HepG2 (cell line): ENCODE measurements around the gene ZNF575.

Source experiments
- BHLHE40 ChIP-seq: IDR thresholded peaks from 2 replicates; pipeline ENCODE4 v1.6.1; 2011; ENCODE audit warnings: low read length, improper control_type of control experiment
- GABPA ChIP-seq, 2 experiments: IDR thresholded peaks; 2 replicates each; pipeline ENCODE4 v1.6.1; 2011 to 2016; ENCODE audit warnings: low read depth in 2 of 2, low read length in 1 of 2, missing biosample characterization in 1 of 2, missing genetic modification characterization in 1 of 2
- KDM1A ChIP-seq: IDR thresholded peaks from 2 replicates; pipeline ENCODE4 v1.6.1; 2016; ENCODE audit warnings: missing compliant biosample characterization
- MXI1 ChIP-seq: IDR thresholded peaks from 3 replicates; pipeline ENCODE4 v1.6.1; 2012; ENCODE audit warnings: low read depth, low read length, inconsistent platforms, borderline replicate concordance
- POLR2A ChIP-seq, 2 experiments: IDR thresholded peaks; 2 replicates each; pipeline ENCODE4 v1.6.1; 2011; ENCODE audit warnings: low read depth in 2 of 2, low read length in 2 of 2, mild to moderate bottlenecking in 1 of 2, moderate library complexity in 1 of 2; ENCODE audit not compliant: insufficient read depth in 1 of 2
- SRSF9 ChIP-seq: fragments of 200-400 bp; formaldehyde crosslinking; IDR thresholded peaks from 2 replicates; pipeline ENCODE4 v1.6.1; 2018; ENCODE audit warnings: borderline replicate concordance, mild to moderate bottlenecking, low read depth, low read length; ENCODE audit not compliant: insufficient read depth, poor library complexity, severe bottlenecking
- ZNF121 ChIP-seq: sonication (generic); formaldehyde crosslinking; IDR thresholded peaks from 2 replicates; pipeline ENCODE4 v1.5.0; 2020; ENCODE audit warnings: mild to moderate bottlenecking, missing genetic modification reagents
- TF ChIP-seq, protein P1 (sequence below): sonication (generic); IDR thresholded peaks from 2 replicates; pipeline ENCODE4 v1.6.1; 2016; ENCODE audit warnings: low read depth, borderline replicate concordance
- TF ChIP-seq, protein P2 (sequence below): sonication (generic); formaldehyde crosslinking; IDR thresholded peaks from 2 replicates; pipeline ENCODE4 v1.5.0; 2020; ENCODE audit warnings: mild to moderate bottlenecking, missing genetic modification reagents, moderate library complexity
- TF ChIP-seq, protein P3 (sequence below): sonication (generic); formaldehyde crosslinking; IDR thresholded peaks from 2 replicates; pipeline ENCODE4 v1.8.1; 2023; ENCODE audit warnings: mild to moderate bottlenecking, missing genetic modification reagents
- TF ChIP-seq, protein P4 (sequence below): sonication (generic); formaldehyde crosslinking; IDR thresholded peaks from 2 replicates; pipeline ENCODE4 v1.4.0; 2020; ENCODE audit warnings: missing genetic modification reagents
- TF ChIP-seq, protein P5 (sequence below): sonication (generic); formaldehyde crosslinking; conservative IDR thresholded peaks from 2 replicates; pipeline ENCODE4 v1.8.0; 2022; ENCODE audit warnings: mild to moderate bottlenecking, moderate library complexity, missing genetic modification reagents
- TF ChIP-seq, protein P6 (sequence below), 2 experiments: sonication (generic) in 1 of 2; formaldehyde crosslinking in 1 of 2; IDR thresholded peaks; 2 replicates each; pipeline versions ENCODE4 v1.5.1 to v1.6.1; 2011 to 2020; ENCODE audit warnings: borderline replicate concordance in 1 of 2, low read depth in 1 of 2, low read length in 1 of 2, mild to moderate bottlenecking in 1 of 2, missing genetic modification reagents in 1 of 2, moderate library complexity in 1 of 2

DNA sequence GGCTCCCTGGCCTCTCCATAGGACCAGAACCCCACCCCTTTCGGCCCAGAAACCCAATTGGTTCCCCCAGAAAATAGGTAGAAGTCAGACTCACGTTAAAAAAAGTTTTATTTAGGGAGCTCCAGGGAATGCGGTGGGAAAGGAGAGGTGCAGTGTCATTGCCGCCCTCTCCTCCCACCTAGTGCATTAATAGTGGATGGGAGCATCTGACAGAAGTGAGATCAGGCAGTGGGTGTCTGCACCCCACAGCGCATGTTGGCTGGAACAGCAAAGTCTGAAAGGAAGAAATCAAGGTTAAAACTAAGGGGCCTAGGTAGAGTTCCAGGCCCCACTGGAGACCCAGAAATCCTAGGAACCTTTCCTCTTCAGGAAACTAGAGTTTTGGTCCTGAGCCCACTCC, 26.4 kb upstream of the ZNF575 start:
- TF ChIP-seq, protein P1, sequence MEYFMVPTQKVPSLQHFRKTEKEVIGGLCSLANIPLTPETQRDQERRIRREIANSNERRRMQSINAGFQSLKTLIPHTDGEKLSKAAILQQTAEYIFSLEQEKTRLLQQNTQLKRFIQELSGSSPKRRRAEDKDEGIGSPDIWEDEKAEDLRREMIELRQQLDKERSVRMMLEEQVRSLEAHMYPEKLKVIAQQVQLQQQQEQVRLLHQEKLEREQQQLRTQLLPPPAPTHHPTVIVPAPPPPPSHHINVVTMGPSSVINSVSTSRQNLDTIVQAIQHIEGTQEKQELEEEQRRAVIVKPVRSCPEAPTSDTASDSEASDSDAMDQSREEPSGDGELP: no peak
- TF ChIP-seq POLR2A (IDR thresholded peaks at IDR 0.05; ENCODE audit: insufficient read depth in 1 of 2, low read depth in 2 of 2, low read length in 2 of 2): no peak
- TF ChIP-seq, protein P2, sequence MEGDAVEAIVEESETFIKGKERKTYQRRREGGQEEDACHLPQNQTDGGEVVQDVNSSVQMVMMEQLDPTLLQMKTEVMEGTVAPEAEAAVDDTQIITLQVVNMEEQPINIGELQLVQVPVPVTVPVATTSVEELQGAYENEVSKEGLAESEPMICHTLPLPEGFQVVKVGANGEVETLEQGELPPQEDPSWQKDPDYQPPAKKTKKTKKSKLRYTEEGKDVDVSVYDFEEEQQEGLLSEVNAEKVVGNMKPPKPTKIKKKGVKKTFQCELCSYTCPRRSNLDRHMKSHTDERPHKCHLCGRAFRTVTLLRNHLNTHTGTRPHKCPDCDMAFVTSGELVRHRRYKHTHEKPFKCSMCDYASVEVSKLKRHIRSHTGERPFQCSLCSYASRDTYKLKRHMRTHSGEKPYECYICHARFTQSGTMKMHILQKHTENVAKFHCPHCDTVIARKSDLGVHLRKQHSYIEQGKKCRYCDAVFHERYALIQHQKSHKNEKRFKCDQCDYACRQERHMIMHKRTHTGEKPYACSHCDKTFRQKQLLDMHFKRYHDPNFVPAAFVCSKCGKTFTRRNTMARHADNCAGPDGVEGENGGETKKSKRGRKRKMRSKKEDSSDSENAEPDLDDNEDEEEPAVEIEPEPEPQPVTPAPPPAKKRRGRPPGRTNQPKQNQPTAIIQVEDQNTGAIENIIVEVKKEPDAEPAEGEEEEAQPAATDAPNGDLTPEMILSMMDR (CRISPR knock-in tag): no peak
- TF ChIP-seq, protein P3, sequence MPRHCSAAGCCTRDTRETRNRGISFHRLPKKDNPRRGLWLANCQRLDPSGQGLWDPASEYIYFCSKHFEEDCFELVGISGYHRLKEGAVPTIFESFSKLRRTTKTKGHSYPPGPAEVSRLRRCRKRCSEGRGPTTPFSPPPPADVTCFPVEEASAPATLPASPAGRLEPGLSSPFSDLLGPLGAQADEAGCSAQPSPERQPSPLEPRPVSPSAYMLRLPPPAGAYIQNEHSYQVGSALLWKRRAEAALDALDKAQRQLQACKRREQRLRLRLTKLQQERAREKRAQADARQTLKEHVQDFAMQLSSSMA (CRISPR knock-in tag): no peak
- no peak for TF ChIP-seq SRSF9
- no peak for TF ChIP-seq GABPA (IDR thresholded peaks at IDR 0.05; ENCODE audit: low read depth, low read length)
- TF ChIP-seq GABPA (CRISPR knock-in tag; IDR thresholded peaks at IDR 0.05; ENCODE audit: low read depth): no peak
- TF ChIP-seq ZNF121 (CRISPR knock-in tag): no peak
- TF ChIP-seq BHLHE40: no peak
- TF ChIP-seq, protein P4, sequence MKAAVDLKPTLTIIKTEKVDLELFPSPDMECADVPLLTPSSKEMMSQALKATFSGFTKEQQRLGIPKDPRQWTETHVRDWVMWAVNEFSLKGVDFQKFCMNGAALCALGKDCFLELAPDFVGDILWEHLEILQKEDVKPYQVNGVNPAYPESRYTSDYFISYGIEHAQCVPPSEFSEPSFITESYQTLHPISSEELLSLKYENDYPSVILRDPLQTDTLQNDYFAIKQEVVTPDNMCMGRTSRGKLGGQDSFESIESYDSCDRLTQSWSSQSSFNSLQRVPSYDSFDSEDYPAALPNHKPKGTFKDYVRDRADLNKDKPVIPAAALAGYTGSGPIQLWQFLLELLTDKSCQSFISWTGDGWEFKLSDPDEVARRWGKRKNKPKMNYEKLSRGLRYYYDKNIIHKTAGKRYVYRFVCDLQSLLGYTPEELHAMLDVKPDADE (CRISPR knock-in tag): no peak
- no peak for TF ChIP-seq MXI1
- TF ChIP-seq, protein P5, sequence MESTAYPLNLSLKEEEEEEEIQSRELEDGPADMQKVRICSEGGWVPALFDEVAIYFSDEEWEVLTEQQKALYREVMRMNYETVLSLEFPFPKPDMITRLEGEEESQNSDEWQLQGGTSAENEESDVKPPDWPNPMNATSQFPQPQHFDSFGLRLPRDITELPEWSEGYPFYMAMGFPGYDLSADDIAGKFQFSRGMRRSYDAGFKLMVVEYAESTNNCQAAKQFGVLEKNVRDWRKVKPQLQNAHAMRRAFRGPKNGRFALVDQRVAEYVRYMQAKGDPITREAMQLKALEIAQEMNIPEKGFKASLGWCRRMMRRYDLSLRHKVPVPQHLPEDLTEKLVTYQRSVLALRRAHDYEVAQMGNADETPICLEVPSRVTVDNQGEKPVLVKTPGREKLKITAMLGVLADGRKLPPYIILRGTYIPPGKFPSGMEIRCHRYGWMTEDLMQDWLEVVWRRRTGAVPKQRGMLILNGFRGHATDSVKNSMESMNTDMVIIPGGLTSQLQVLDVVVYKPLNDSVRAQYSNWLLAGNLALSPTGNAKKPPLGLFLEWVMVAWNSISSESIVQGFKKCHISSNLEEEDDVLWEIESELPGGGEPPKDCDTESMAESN (CRISPR knock-in tag): no peak
- TF ChIP-seq KDM1A (CRISPR knock-in tag): no peak
- TF ChIP-seq, protein P6, sequence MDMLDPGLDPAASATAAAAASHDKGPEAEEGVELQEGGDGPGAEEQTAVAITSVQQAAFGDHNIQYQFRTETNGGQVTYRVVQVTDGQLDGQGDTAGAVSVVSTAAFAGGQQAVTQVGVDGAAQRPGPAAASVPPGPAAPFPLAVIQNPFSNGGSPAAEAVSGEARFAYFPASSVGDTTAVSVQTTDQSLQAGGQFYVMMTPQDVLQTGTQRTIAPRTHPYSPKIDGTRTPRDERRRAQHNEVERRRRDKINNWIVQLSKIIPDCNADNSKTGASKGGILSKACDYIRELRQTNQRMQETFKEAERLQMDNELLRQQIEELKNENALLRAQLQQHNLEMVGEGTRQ (IDR thresholded peaks at IDR 0.05; ENCODE audit: low read depth, low read length): no peak
- TF ChIP-seq, protein P6 (CRISPR knock-in tag; IDR thresholded peaks at IDR 0.05; ENCODE audit: borderline replicate concordance): no peak
